Measurements from ENCODE around the gene CACFD1. TPM values are rescaled to one million over a fixed set of nuclear protein-coding genes. Genes with fewer than 3 reads are reported as not detected.

The CACFD1 gene
- total and polyA plus RNA-seq, 2 of the 4 experiments (the other 2 are of a cell fraction), result 2.0 to 6.6 TPM

GRCh38 chr9:133429641-133430161, 30.1 kb upstream of the CACFD1 start:
- Histone ChIP-seq H2BK5ac (ENCODE audit: low read depth, low read length, poor library complexity, severe bottlenecking) (no peak overlapping the region), H2AK9ac (replicated peaks; ENCODE audit: low read depth, low read length, poor library complexity) (peak overlapping the region; percentile 72), H2BK120ac (ENCODE audit: low read depth, low read length) (no peak overlapping the region), H2BK20ac (ENCODE audit: low read depth, low read length) (no peak overlapping the region), H4K5ac (ENCODE audit: low read depth, low read length) (no peak overlapping the region), H3K18ac (ENCODE audit: low read depth, low read length) (no peak overlapping the region), H2AK5ac (ENCODE audit: low read depth, low read length) (no peak overlapping the region), H3K4me2 (ENCODE audit: low read depth, low read length) (no peak overlapping the region; the same call in 1 of the 2 replicates), H3K23ac (ENCODE audit: low read depth, low read length) (no peak overlapping the region), H4K20me1 (ENCODE audit: insufficient read depth, low read length) (no peaks in the 10 kb centered on the region), H3K9me3 (ENCODE audit: control insufficient read depth, insufficient read depth, low read length) (no peaks in the 10 kb centered on the region), H3K9ac (ENCODE audit: low read depth, low read length) (no peak overlapping the region), H3K36me3 (ENCODE audit: control insufficient read depth, insufficient read depth, low read length) (peaks cover 4% of the 10 kb centered on the region; the same call in 1 of the 2 replicates), H2AFZ (replicated peaks; ENCODE audit: low read length, poor library complexity) (peak overlapping the region; percentile 15), H3K4me1 (ENCODE audit: control insufficient read depth, insufficient read depth, low read length) (no peaks in the 10 kb centered on the region), H3K56ac (ENCODE audit: extremely low read depth, insufficient read depth, low read length) (no peak overlapping the region), H3K4me3 (ENCODE audit: insufficient read depth, low read depth, low read length) (no peak overlapping the region), H4K8ac (ENCODE audit: low read depth in 2 of 2, low read length in 2 of 2) (no peak overlapping the region), H2BK15ac (ENCODE audit: low read depth, low read length) (no peak overlapping the region), H3K4ac (ENCODE audit: low read depth, low read length) (no peak overlapping the region), H3K14ac (replicated peaks; ENCODE audit: low read depth, low read length) (no peak overlapping the region), H3K79me1 (ENCODE audit: low read depth in 1 of 2, low read length in 2 of 2) (no peaks in the 10 kb centered on the region), H4K91ac (ENCODE audit: insufficient read depth, low read depth, low read length) (no peak overlapping the region), H3K27ac (ENCODE audit: insufficient read depth, low read length) (no peak overlapping the region), H3K27me3 (ENCODE audit: control insufficient read depth, insufficient read depth, low read length) (peaks cover 15% of the 10 kb centered on the region), H3K9me1 (ENCODE audit: insufficient read depth, low read length) (no peaks in the 10 kb centered on the region)
- 29% methylated on average over 30 of the region's 49 CpGs; no CpG with 5 or more reads in 1 of the 2 experiments for WGBS, 2 experiments (ENCODE audit: extremely low coverage in 2 of 2, insufficient read length in 1 of 2)
- BruUV-seq (replicated peaks), result no TSS peak
- DNase-seq (peak; percentile 9), ATAC-seq (ENCODE audit: low read depth) (peak; percentile 55)
- no peak for TF ChIP-seq BHLHE40 (IDR thresholded peaks at IDR 0.05; ENCODE audit: low read depth, low read length)
- TF ChIP-seq SMC3 (IDR thresholded peaks at IDR 0.05; ENCODE audit: low read depth, low read length), result peak; percentile 19; the same call in 1 of the 2 replicates
- no peak for TF ChIP-seq POLR2A (IDR thresholded peaks at IDR 0.05; ENCODE audit: low read depth, low read length)
- TF ChIP-seq CHD1 (IDR thresholded peaks at IDR 0.05; ENCODE audit: low read depth, low read length), result no peak
- TF ChIP-seq MAZ (IDR thresholded peaks at IDR 0.05; ENCODE audit: borderline replicate concordance, low read depth, low read length), result no peak
- TF ChIP-seq CTCF (conservative IDR thresholded peaks at IDR 0.05; ENCODE audit: low read depth, low read length), result peak; percentile 36; the same call in 1 of the 2 replicates
- CTCF ChIA-PET, result no interaction called here
- POLR2A ChIA-PET (ENCODE audit: unreplicated experiment), result no interaction called here
- intact Hi-C loops (cut with micrococcal nuclease) (no loop called here), in situ Hi-C loops (cut with MboI; ENCODE audit: low sequenced_read_pairs) (no loop called here), dilution Hi-C loops (cut with HindIII; ENCODE audit: low sequenced_read_pairs, unreplicated experiment) (no loop called here)

Measured in IMR-90 (cell line).